GM12891 (cell line): Measurements from ENCODE around the gene DPYSL3.

Source experiments
- POLR2A ChIP-seq: IDR thresholded peaks from 2 replicates; pipeline ENCODE4 v1.6.1; 2011; ENCODE audit warnings: low read depth, low read length, control low read depth
- POLR2AphosphoS5 ChIP-seq: IDR thresholded peaks from 2 replicates; pipeline ENCODE4 v1.6.1; 2011; ENCODE audit warnings: low read depth, low read length, control low read depth
- POU2F2 ChIP-seq: IDR thresholded peaks from 2 replicates; pipeline ENCODE4 v1.6.1; 2011; ENCODE audit warnings: low read depth, mild to moderate bottlenecking, control low read depth, low read length, moderate library complexity
- TAF1 ChIP-seq: IDR thresholded peaks from 2 replicates; pipeline ENCODE4 v1.6.1; 2011; ENCODE audit warnings: low read depth, low read length, control low read depth

GRCh38 chr5:147507480-147508126, 2.3 kb downstream of the DPYSL3 start:
- TF ChIP-seq POU2F2 (no peak), POLR2A (no peak), POLR2AphosphoS5 (no peak), TAF1 (no peak)
